A673 (cell line): ENCODE measurements around the gene LRRC71. TPM values are rescaled to one million over a fixed set of nuclear protein-coding genes. Genes with fewer than 3 reads are reported as not detected.

Experiments
- BruUV-seq: library from RNA; stranded (reverse); fragments of 400-500 nt; replicated peaks from 2 replicates; lab custom pipeline; 2021; lab: Mats Ljungman, UMichigan
- CTCF ChIA-PET: fragments of 300-600 bp; sonication (Branson Sonifier 250); formaldehyde crosslinking; loops from one replicate; lab custom pipeline; 2022; ENCODE audit warnings: antibody characterized with exemption; lab: Charles Lee
- POLR2A ChIA-PET: fragments of 300-600 bp; sonication (Branson Sonifier 250); formaldehyde crosslinking; loops from one replicate; lab custom pipeline; 2022; ENCODE audit warnings: antibody characterized with exemption; ENCODE audit not compliant: low non-redundant PET; lab: Charles Lee
- DNase-seq: peaks from one replicate; pipeline ENCODE4 v3.0.0-alpha.2; 2015; ENCODE audit warnings: low spot score
- H3K27ac ChIP-seq: fragments of 200-600 bp; sonication (generic); 2 replicates; pipeline ENCODE4 v1.5.1; 2016; ENCODE audit warnings: mixed run types, low read depth, mild to moderate bottlenecking, mixed read lengths, antibody characterized with exemption, low read length; ENCODE audit not compliant: poor library complexity, severe bottlenecking
- H3K27me3 ChIP-seq: fragments of 200-600 bp; sonication (generic); replicated peaks from 2 replicates; pipeline ENCODE4 v1.6.1; 2017; ENCODE audit warnings: mixed run types, low read depth, mild to moderate bottlenecking, mixed read lengths, antibody characterized with exemption, low read length; ENCODE audit not compliant: insufficient read depth, poor library complexity
- H3K36me3 ChIP-seq: fragments of 200-600 bp; sonication (generic); 2 replicates; pipeline ENCODE4 v1.6.1; 2016; ENCODE audit warnings: mixed run types, mild to moderate bottlenecking, mixed read lengths, antibody characterized with exemption, low read length; ENCODE audit not compliant: insufficient read depth, poor library complexity, severe bottlenecking
- H3K4me1 ChIP-seq: fragments of 200-600 bp; sonication (generic); 2 replicates; pipeline ENCODE4 v1.6.1; 2017; ENCODE audit warnings: mixed run types, mild to moderate bottlenecking, mixed read lengths, antibody characterized with exemption, low read length; ENCODE audit not compliant: insufficient read depth, poor library complexity, severe bottlenecking
- H3K4me3 ChIP-seq: fragments of 200-600 bp; sonication (generic); 2 replicates; pipeline ENCODE4 v1.5.1; 2016; ENCODE audit warnings: low read depth, mixed run types, mild to moderate bottlenecking, mixed read lengths, low read length; ENCODE audit not compliant: poor library complexity, severe bottlenecking
- H3K9me3 ChIP-seq: fragments of 200-600 bp; sonication (generic); 2 replicates; pipeline ENCODE4 v1.6.1; 2016; ENCODE audit warnings: mixed run types, low read depth, mild to moderate bottlenecking, mixed read lengths, antibody characterized with exemption, low read length; ENCODE audit not compliant: poor library complexity, severe bottlenecking
- CTCF ChIP-seq: fragments of 300-800, 200-600 bp; sonication (generic); conservative IDR thresholded peaks from 2 replicates; pipeline ENCODE4 v1.5.1; 2017; ENCODE audit warnings: low read depth, mild to moderate bottlenecking, antibody characterized with exemption, low read length, moderate library complexity, mixed read lengths
- EZH2 ChIP-seq: fragments of 200-600 bp; sonication (generic); IDR thresholded peaks from 2 replicates; pipeline ENCODE4 v1.6.1; 2017; ENCODE audit warnings: borderline replicate concordance, low read depth, mild to moderate bottlenecking, mixed read lengths, antibody characterized with exemption, low read length; ENCODE audit not compliant: poor library complexity, severe bottlenecking
- intact Hi-C: fragments of 100-400 bp; cut with micrococcal nuclease; formaldehyde crosslinking; loops from one replicate; pipeline ENCODE4 v1.10.0; 2022; ENCODE audit not compliant: unreplicated experiment
- total RNA-seq: library from RNA; stranded (reverse); gene quantifications from 2 replicates; pipeline ENCODE4 v1.2.3, GENCODE V29; 2021

Gene LRRC71
- total RNA-seq, 1 experiment from 2014 or later, result not detected

- no peaks in the 10 kb centered on the region for H3K9me3 ChIP-seq
- no peak for TF ChIP-seq EZH2
- no peak for TF ChIP-seq CTCF
- no peak overlapping the region for H3K27ac ChIP-seq
- DNase-seq, result no peak
- no peaks in the 10 kb centered on the region for H3K4me1 ChIP-seq
- BruUV-seq, result no TSS peak
- intact Hi-C loops, result loop anchor here (2.0 kb wide), 1 partner anchor 21 kb away; no protein-coding TSS in a partner anchor
- H3K27me3 ChIP-seq, result no peaks in the 10 kb centered on the region
- H3K36me3 ChIP-seq, result no peaks in the 10 kb centered on the region
- CTCF ChIA-PET, result interaction anchor here (1.4 to 5.1 kb wide), 2 partner anchors 161 to 198 kb away, joined by 3 to 33 read pairs; no protein-coding TSS in a partner anchor
- POLR2A ChIA-PET, result no interaction called here
- no peak overlapping the region for H3K4me3 ChIP-seq
Observed at GRCh38 chr1:156887734-156888133, 32.7 kb upstream of the LRRC71 start.

GRCh38 chr1:156889802-156890580 is 30.4 kb upstream of the LRRC71 start:
- ChIA-PET POLR2A (interaction anchor here (0.5 kb wide), 1 partner anchor 91 kb away, joined by 3 read pairs; no protein-coding TSS in a partner anchor), CTCF (interaction anchor here (0.5 to 5.1 kb wide), 14 partner anchors 10 to 224 kb away, joined by 3 to 33 read pairs (median 4); partner anchors contain the start of genes INSRR and NTRK1)
- no peaks in the 10 kb centered on the region for H3K36me3 ChIP-seq
- H3K9me3 ChIP-seq, result no peaks in the 10 kb centered on the region
- intact Hi-C loops, result loop anchor here (1.0 to 10.0 kb wide), 3 partner anchors 164 to 265 kb away; no protein-coding TSS in a partner anchor
- no peaks in the 10 kb centered on the region for H3K4me1 ChIP-seq
- BruUV-seq, result no TSS peak
- no peak overlapping the region for H3K27ac ChIP-seq
- no peak overlapping the region for H3K4me3 ChIP-seq
- DNase-seq, result peak; percentile 71
- no peaks in the 10 kb centered on the region for H3K27me3 ChIP-seq
- TF ChIP-seq EZH2 (no peak), CTCF (peak; percentile 91)

GRCh38 chr1:156892190-156893047 is 28.0 kb upstream of the LRRC71 start:
- ChIA-PET CTCF (interaction anchor here (0.6 to 1.5 kb wide), 12 partner anchors 12 to 263 kb away, joined by 3 to 12 read pairs (median 6); no protein-coding TSS in a partner anchor), POLR2A (no interaction called here)
- Histone ChIP-seq H3K9me3 (no peaks in the 10 kb centered on the region), H3K4me1 (no peaks in the 10 kb centered on the region), H3K36me3 (no peaks in the 10 kb centered on the region), H3K27ac (no peak overlapping the region), H3K27me3 (no peaks in the 10 kb centered on the region), H3K4me3 (peak overlapping the region; percentile 29)
- no TSS peak for BruUV-seq
- no peak for TF ChIP-seq EZH2
- peak; percentile 96 for TF ChIP-seq CTCF
- intact Hi-C loops, result loop anchor here (2.0 to 10.0 kb wide), 2 partner anchors 34 to 262 kb away; no protein-coding TSS in a partner anchor
- peak; percentile 93 for DNase-seq
